ENCODE measurements around the gene CCDC88C.

DNA sequence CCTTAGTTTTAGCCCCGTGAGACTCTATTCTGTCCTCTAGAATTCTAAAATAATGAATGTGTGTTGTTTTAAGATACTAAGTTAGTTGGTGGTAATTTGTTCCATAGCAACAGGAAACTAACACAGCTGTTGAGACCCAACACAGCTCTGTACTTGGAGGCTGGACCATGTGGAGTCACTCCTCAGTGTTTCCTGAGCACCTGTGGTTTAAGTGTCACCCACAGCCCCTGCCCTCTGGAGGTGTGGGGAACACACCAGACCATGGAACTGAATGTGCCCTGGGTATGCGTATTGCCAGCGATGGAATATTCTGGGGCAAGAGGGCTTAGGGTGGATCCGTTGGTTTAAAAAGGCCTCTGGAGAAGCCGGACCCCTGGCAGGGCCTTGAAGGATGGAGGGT is 156.5 kb downstream of the CCDC88C start:
- TF ChIP-seq, protein P1, sequence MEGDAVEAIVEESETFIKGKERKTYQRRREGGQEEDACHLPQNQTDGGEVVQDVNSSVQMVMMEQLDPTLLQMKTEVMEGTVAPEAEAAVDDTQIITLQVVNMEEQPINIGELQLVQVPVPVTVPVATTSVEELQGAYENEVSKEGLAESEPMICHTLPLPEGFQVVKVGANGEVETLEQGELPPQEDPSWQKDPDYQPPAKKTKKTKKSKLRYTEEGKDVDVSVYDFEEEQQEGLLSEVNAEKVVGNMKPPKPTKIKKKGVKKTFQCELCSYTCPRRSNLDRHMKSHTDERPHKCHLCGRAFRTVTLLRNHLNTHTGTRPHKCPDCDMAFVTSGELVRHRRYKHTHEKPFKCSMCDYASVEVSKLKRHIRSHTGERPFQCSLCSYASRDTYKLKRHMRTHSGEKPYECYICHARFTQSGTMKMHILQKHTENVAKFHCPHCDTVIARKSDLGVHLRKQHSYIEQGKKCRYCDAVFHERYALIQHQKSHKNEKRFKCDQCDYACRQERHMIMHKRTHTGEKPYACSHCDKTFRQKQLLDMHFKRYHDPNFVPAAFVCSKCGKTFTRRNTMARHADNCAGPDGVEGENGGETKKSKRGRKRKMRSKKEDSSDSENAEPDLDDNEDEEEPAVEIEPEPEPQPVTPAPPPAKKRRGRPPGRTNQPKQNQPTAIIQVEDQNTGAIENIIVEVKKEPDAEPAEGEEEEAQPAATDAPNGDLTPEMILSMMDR (IDR thresholded peaks at IDR 0.05; ENCODE audit: borderline replicate concordance, extremely low read depth, low read length, poor library complexity, severe bottlenecking), result no peak
- no peak for TF ChIP-seq EZH2 (IDR thresholded peaks at IDR 0.05; ENCODE audit: borderline replicate concordance, low read depth, low read length, severe bottlenecking)

Measured in DND-41 (cell line).